Stimulated activated naive CD8-positive, alpha-beta T cell treated with anti-CD3 and anti-CD28 coated beads, Interleukin-15, Interleukin-2, amounts not matched to agents 100 ng/mL and 50 ng/mL, for 24 hours (primary cell): ENCODE results near the gene SIT1.

Source experiments
- H3K27ac Mint-ChIP-seq: one replicate; pipeline ENCODE4 v1.8.0; 2021; ENCODE audit warnings: mild to moderate bottlenecking, mixed read lengths
- H3K27me3 Mint-ChIP-seq: one replicate; pipeline ENCODE4 v1.8.0; 2021; ENCODE audit warnings: mixed read lengths
- H3K36me3 Mint-ChIP-seq: one replicate; pipeline ENCODE4 v1.8.0; 2021; ENCODE audit warnings: low read depth, mixed read lengths
- H3K4me1 Mint-ChIP-seq: one replicate; pipeline ENCODE4 v1.8.0; 2021; ENCODE audit warnings: low read depth, mixed read lengths
- H3K4me3 Mint-ChIP-seq: one replicate; pipeline ENCODE4 v1.8.0; 2021; ENCODE audit warnings: mild to moderate bottlenecking, mixed read lengths
- H3K9me3 Mint-ChIP-seq: one replicate; pipeline ENCODE4 v1.8.0; 2021; ENCODE audit warnings: mixed read lengths

The SIT1 gene

GRCh38 chr9:35674025-35674361 lies 23.3 kb upstream of the SIT1 start:
- Mint-ChIP-seq H3K27ac (no peak overlapping the region), H3K4me3 (no peak overlapping the region), H3K4me1 (peaks cover 14% of the 10 kb centered on the region), H3K9me3 (no peaks in the 10 kb centered on the region), H3K36me3 (no peaks in the 10 kb centered on the region), H3K27me3 (peaks cover 10% of the 10 kb centered on the region)

- Mint-ChIP-seq H3K4me1 (peaks cover 14% of the 10 kb centered on the region), H3K4me3 (peak within 1 kb of the TSS; percentile 60), H3K9me3 (no peaks in the 10 kb centered on the region), H3K27ac (no peak within 1 kb of the TSS), H3K36me3 (no peaks in the 10 kb centered on the region), H3K27me3 (peaks cover 10% of the 10 kb centered on the region)
Measured at GRCh38 chr9:35673132-35674024, 22.6 kb upstream of the SIT1 start, which contains the start of gene CA9. TSS of gene CA9 (plus strand) at chr9:35673928. CDS start at chr9:35673960, 32 bp downstream.

- H3K36me3 Mint-ChIP-seq: no peaks in the 10 kb centered on the region
- no peak overlapping the region for H3K4me3 Mint-ChIP-seq
- peaks cover 16% of the 10 kb centered on the region for H3K4me1 Mint-ChIP-seq
- no peaks in the 10 kb centered on the region for H3K9me3 Mint-ChIP-seq
- no peak overlapping the region for H3K27ac Mint-ChIP-seq
- H3K27me3 Mint-ChIP-seq: peaks cover 4% of the 10 kb centered on the region
Measured at GRCh38 chr9:35669331-35670145, 18.8 kb upstream of the SIT1 start.

- Mint-ChIP-seq H3K36me3 (peaks cover 3% of the 10 kb centered on the region), H3K9me3 (no peaks in the 10 kb centered on the region), H3K4me3 (no peak overlapping the region), H3K27ac (no peak overlapping the region), H3K27me3 (no peaks in the 10 kb centered on the region), H3K4me1 (peaks cover 20% of the 10 kb centered on the region)
Measured at GRCh38 chr9:35667939-35668338, 17.2 kb upstream of the SIT1 start.

GRCh38 chr9:35666549-35666948 lies 15.8 kb upstream of the SIT1 start:
- Mint-ChIP-seq H3K36me3 (peaks cover 14% of the 10 kb centered on the region), H3K9me3 (no peaks in the 10 kb centered on the region), H3K27me3 (no peaks in the 10 kb centered on the region), H3K4me1 (peaks cover 33% of the 10 kb centered on the region), H3K27ac (no peak overlapping the region), H3K4me3 (no peak overlapping the region)

- peak overlapping the region; percentile 86 for H3K4me3 Mint-ChIP-seq
- H3K27me3 Mint-ChIP-seq: no peaks in the 10 kb centered on the region
- H3K9me3 Mint-ChIP-seq: no peaks in the 10 kb centered on the region
- H3K4me1 Mint-ChIP-seq: peaks cover 38% of the 10 kb centered on the region
- peaks cover 17% of the 10 kb centered on the region for H3K36me3 Mint-ChIP-seq
- no peak overlapping the region for H3K27ac Mint-ChIP-seq
Measured at GRCh38 chr9:35666045-35666444, 15.3 kb upstream of the SIT1 start.

- Mint-ChIP-seq H3K27ac (peak overlapping the region; percentile 57), H3K4me3 (peak overlapping the region; percentile 86), H3K27me3 (no peaks in the 10 kb centered on the region), H3K4me1 (peaks cover 44% of the 10 kb centered on the region), H3K9me3 (no peaks in the 10 kb centered on the region), H3K36me3 (peaks cover 23% of the 10 kb centered on the region)
Measured at GRCh38 chr9:35665471-35665818, 14.7 kb upstream of the SIT1 start.

- Mint-ChIP-seq H3K36me3 (peaks cover 29% of the 10 kb centered on the region), H3K27me3 (no peaks in the 10 kb centered on the region), H3K4me3 (peak within 1 kb of the TSS; percentile 86), H3K9me3 (no peaks in the 10 kb centered on the region), H3K27ac (peak within 1 kb of the TSS; percentile 57), H3K4me1 (peaks cover 50% of the 10 kb centered on the region)
Measured at GRCh38 chr9:35664531-35665470, 14.1 kb upstream of the SIT1 start, which contains the start of gene ARHGEF39. TSS of gene ARHGEF39 (minus strand) at chr9:35665195. CDS start at chr9:35665169, 26 bp downstream.

- Mint-ChIP-seq H3K4me1 (peaks cover 66% of the 10 kb centered on the region), H3K27ac (no peak overlapping the region), H3K4me3 (no peak overlapping the region), H3K9me3 (no peaks in the 10 kb centered on the region), H3K36me3 (peaks cover 43% of the 10 kb centered on the region), H3K27me3 (peaks cover 4% of the 10 kb centered on the region)
Measured at GRCh38 chr9:35662437-35662836, 11.7 kb upstream of the SIT1 start.

GRCh38 chr9:35661756-35662350 lies 11.1 kb upstream of the SIT1 start:
- Mint-ChIP-seq H3K4me1 (peaks cover 72% of the 10 kb centered on the region), H3K36me3 (peaks cover 43% of the 10 kb centered on the region), H3K4me3 (peak overlapping the region; percentile 11), H3K27ac (peak overlapping the region; percentile 46), H3K9me3 (no peaks in the 10 kb centered on the region), H3K27me3 (peaks cover 4% of the 10 kb centered on the region)

- H3K27ac Mint-ChIP-seq: no peak overlapping the region
- H3K4me3 Mint-ChIP-seq: no peak overlapping the region
- H3K9me3 Mint-ChIP-seq: no peaks in the 10 kb centered on the region
- H3K4me1 Mint-ChIP-seq: peaks cover 78% of the 10 kb centered on the region
- peaks cover 43% of the 10 kb centered on the region for H3K36me3 Mint-ChIP-seq
- H3K27me3 Mint-ChIP-seq: peaks cover 4% of the 10 kb centered on the region
Measured at GRCh38 chr9:35660966-35661415, 10.3 kb upstream of the SIT1 start.

- H3K36me3 Mint-ChIP-seq: peaks cover 43% of the 10 kb centered on the region
- peaks cover 70% of the 10 kb centered on the region for H3K4me1 Mint-ChIP-seq
- no peaks in the 10 kb centered on the region for H3K9me3 Mint-ChIP-seq
- peaks cover 4% of the 10 kb centered on the region for H3K27me3 Mint-ChIP-seq
- H3K4me3 Mint-ChIP-seq: peak overlapping the region; percentile 87
- peak overlapping the region; percentile 81 for H3K27ac Mint-ChIP-seq
Measured at GRCh38 chr9:35659340-35659739, 8.6 kb upstream of the SIT1 start.

GRCh38 chr9:35658968-35659220 lies 8.2 kb upstream of the SIT1 start:
- Mint-ChIP-seq H3K36me3 (peaks cover 43% of the 10 kb centered on the region), H3K4me1 (peaks cover 70% of the 10 kb centered on the region), H3K9me3 (no peaks in the 10 kb centered on the region), H3K4me3 (peak overlapping the region; percentile 87), H3K27me3 (peaks cover 4% of the 10 kb centered on the region), H3K27ac (peak overlapping the region; percentile 81)
